ENCODE measurements around the gene PLXNA1. TPM values are rescaled to one million over a fixed set of nuclear protein-coding genes. Genes with fewer than 3 reads are reported as not detected.

Gene PLXNA1
- total and polyA plus RNA-seq, 9 of the 15 experiments (the other 6 are each of a cell fraction or from before 2014, with no cell fraction given): 0.23 to 59.9 (median 16.8) TPM

DNA sequence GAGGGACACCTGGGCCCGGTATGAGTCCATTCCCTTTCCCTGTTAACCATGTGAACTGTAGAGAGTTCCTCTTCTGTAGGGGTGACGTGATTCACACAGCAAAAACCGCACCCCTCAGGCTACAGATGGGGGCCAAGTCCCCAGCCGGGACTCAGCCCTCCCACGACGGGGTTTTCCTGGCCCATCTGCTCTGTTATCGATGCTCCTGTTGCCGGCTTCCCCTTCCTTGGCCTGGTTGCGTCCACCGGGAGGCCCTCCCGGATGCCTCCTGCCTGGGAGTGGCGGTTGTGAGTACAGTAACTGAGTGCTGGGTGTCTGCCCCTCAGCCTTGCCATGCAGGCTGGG is 817 bp upstream of the PLXNA1 start (continued):
- TF ChIP-seq, protein P1, sequence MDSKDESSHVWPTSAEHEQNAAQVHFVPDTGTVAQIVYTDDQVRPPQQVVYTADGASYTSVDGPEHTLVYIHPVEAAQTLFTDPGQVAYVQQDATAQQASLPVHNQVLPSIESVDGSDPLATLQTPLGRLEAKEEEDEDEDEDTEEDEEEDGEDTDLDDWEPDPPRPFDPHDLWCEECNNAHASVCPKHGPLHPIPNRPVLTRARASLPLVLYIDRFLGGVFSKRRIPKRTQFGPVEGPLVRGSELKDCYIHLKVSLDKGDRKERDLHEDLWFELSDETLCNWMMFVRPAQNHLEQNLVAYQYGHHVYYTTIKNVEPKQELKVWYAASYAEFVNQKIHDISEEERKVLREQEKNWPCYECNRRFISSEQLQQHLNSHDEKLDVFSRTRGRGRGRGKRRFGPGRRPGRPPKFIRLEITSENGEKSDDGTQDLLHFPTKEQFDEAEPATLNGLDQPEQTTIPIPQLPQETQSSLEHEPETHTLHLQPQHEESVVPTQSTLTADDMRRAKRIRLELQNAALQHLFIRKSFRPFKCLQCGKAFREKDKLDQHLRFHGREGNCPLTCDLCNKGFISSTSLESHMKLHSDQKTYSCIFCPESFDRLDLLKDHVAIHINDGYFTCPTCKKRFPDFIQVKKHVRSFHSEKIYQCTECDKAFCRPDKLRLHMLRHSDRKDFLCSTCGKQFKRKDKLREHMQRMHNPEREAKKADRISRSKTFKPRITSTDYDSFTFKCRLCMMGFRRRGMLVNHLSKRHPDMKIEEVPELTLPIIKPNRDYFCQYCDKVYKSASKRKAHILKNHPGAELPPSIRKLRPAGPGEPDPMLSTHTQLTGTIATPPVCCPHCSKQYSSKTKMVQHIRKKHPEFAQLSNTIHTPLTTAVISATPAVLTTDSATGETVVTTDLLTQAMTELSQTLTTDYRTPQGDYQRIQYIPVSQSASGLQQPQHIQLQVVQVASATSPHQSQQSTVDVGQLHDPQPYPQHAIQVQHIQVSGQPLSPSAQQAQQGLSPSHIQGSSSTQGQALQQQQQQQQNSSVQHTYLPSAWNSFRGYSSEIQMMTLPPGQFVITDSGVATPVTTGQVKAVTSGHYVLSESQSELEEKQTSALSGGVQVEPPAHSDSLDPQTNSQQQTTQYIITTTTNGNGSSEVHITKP (IDR thresholded peaks at IDR 0.05; ENCODE audit: partially characterized antibody): peak; percentile 43
- TF ChIP-seq FOXJ2 (tag; IDR thresholded peaks at IDR 0.05) (no peak), ZNF780A (CRISPR knock-in tag; IDR thresholded peaks at IDR 0.05) (no peak), ZFP36 (IDR thresholded peaks at IDR 0.05; ENCODE audit: low read depth, low read length, partially characterized antibody) (peak; percentile 97), JUND (IDR thresholded peaks at IDR 0.05; ENCODE audit: borderline replicate concordance, low read depth, low read length) (peak; percentile 22; the same call in 1 of the 2 replicates), JUND (tag; IDR thresholded peaks at IDR 0.05; ENCODE audit: borderline replicate concordance, low read depth, low read length) (no peak; the same call in 2 of the 3 replicates), NR2C2 (CRISPR knock-in tag; IDR thresholded peaks at IDR 0.05) (no peak), NR2C2 (tag; IDR thresholded peaks at IDR 0.05) (no peak), RBBP5 (IDR thresholded peaks at IDR 0.05; ENCODE audit: borderline replicate concordance, insufficient read depth, low read length, poor library complexity, severe bottlenecking) (peak; percentile 55), FOXO4 (CRISPR knock-in tag; IDR thresholded peaks at IDR 0.05) (no peak), ATF7 (IDR thresholded peaks at IDR 0.05) (peak; percentile 63), POLR2AphosphoS5 (IDR thresholded peaks at IDR 0.05; ENCODE audit: control insufficient read depth, insufficient read depth, low read depth, low read length) (no peak), BRF1 (IDR thresholded peaks at IDR 0.05; ENCODE audit: borderline replicate concordance, extremely low read depth, insufficient read length) (no peak), ZNF436 (CRISPR knock-in tag; IDR thresholded peaks at IDR 0.05) (peak; percentile 43; the same call in 1 of the 2 replicates)
- TF ChIP-seq, protein P2, sequence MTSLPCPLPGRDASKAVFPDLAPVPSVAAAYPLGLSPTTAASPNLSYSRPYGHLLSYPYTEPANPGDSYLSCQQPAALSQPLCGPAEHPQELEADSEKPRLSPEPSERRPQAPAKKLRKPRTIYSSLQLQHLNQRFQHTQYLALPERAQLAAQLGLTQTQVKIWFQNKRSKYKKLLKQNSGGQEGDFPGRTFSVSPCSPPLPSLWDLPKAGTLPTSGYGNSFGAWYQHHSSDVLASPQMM (CRISPR knock-in tag; IDR thresholded peaks at IDR 0.05): no peak
- TF ChIP-seq, protein P3, sequence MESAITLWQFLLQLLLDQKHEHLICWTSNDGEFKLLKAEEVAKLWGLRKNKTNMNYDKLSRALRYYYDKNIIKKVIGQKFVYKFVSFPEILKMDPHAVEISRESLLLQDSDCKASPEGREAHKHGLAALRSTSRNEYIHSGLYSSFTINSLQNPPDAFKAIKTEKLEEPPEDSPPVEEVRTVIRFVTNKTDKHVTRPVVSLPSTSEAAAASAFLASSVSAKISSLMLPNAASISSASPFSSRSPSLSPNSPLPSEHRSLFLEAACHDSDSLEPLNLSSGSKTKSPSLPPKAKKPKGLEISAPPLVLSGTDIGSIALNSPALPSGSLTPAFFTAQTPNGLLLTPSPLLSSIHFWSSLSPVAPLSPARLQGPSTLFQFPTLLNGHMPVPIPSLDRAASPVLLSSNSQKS (CRISPR knock-in tag; IDR thresholded peaks at IDR 0.05): no peak

Measured in K562 (cell line).